Rectal smooth muscle tissue (tissue), 1 donor: ENCODE measurements around the gene SF3B3.
"Not testable (repeated sequence)": the region's sequence is repeated elsewhere in the genome, so short reads cannot be mapped to it uniquely, and the experiment has no call there.

ENCODE experiments used
- H3K27ac ChIP-seq: one replicate; pipeline ENCODE4 v1.7.0; 2013; ENCODE audit warnings: low read depth, low read length, inconsistent platforms
- H3K27me3 ChIP-seq: one replicate; pipeline ENCODE4 v1.7.0; 2013; ENCODE audit warnings: low read length; ENCODE audit not compliant: control insufficient read depth, insufficient read depth
- H3K36me3 ChIP-seq: one replicate; pipeline ENCODE4 v1.7.0; 2013; ENCODE audit warnings: low read length; ENCODE audit not compliant: control insufficient read depth, insufficient read depth
- H3K4me1 ChIP-seq: one replicate; pipeline ENCODE4 v1.7.0; 2013; ENCODE audit warnings: low read length; ENCODE audit not compliant: control insufficient read depth, insufficient read depth
- H3K4me3 ChIP-seq: one replicate; pipeline ENCODE4 v1.7.0; 2013; ENCODE audit warnings: low read length
- H3K9ac ChIP-seq: one replicate; pipeline ENCODE4 v1.7.0; 2013; ENCODE audit warnings: low read length

SF3B3 gene

GRCh38 chr16:70523076-70523742, 407 bp upstream of the SF3B3 start, which contains the start of gene COG4:
COG4 (minus strand) TSS chr16:70523554; CDS start chr16:70523543, 11 bp downstream.
- no peaks in the 10 kb centered on the region for H3K27me3 ChIP-seq
- peaks cover 14% of the 10 kb centered on the region for H3K4me1 ChIP-seq
- peak within 1 kb of the TSS; percentile 73 for H3K27ac ChIP-seq
- peak within 1 kb of the TSS; percentile 90 for H3K4me3 ChIP-seq
- peak within 1 kb of the TSS; percentile 81 for H3K9ac ChIP-seq
- peaks cover 3% of the 10 kb centered on the region for H3K36me3 ChIP-seq

- peak overlapping the region; percentile 90 for H3K4me3 ChIP-seq
- not testable (repeated sequence) for H3K36me3 ChIP-seq, H3K27me3 ChIP-seq
- peaks cover 14% of the 10 kb centered on the region for H3K4me1 ChIP-seq
- peak overlapping the region; percentile 81 for H3K9ac ChIP-seq
- H3K27ac ChIP-seq, result peak overlapping the region; percentile 73
These were observed 796 bp downstream of the SF3B3 start for GRCh38 chr16:70524399-70524825.

- Histone ChIP-seq H3K9ac (no peak overlapping the region), H3K4me3 (no peak overlapping the region), H3K36me3 (peaks cover 9% of the 10 kb centered on the region), H3K27ac (no peak overlapping the region), H3K27me3 (no peaks in the 10 kb centered on the region), H3K4me1 (peaks cover 14% of the 10 kb centered on the region)
These were observed 2.8 kb downstream of the SF3B3 start for GRCh38 chr16:70526403-70526802.

GRCh38 chr16:70527315-70527996, 3.8 kb downstream of the SF3B3 start:
- no peaks in the 10 kb centered on the region for H3K27me3 ChIP-seq
- H3K36me3 ChIP-seq, result peaks cover 16% of the 10 kb centered on the region
- peaks cover 11% of the 10 kb centered on the region for H3K4me1 ChIP-seq
- no peak overlapping the region for H3K27ac ChIP-seq
- no peak overlapping the region for H3K9ac ChIP-seq
- H3K4me3 ChIP-seq, result no peak overlapping the region

- H3K9ac ChIP-seq, result no peak overlapping the region
- peaks cover 24% of the 10 kb centered on the region for H3K36me3 ChIP-seq
- peaks cover 8% of the 10 kb centered on the region for H3K4me1 ChIP-seq
These were observed 5.6 kb downstream of the SF3B3 start for GRCh38 chr16:70529051-70529777.

GRCh38 chr16:70529954-70530353, 6.3 kb downstream of the SF3B3 start:
- not testable (repeated sequence) for H3K27me3 ChIP-seq, H3K4me1 ChIP-seq, H3K27ac ChIP-seq, H3K9ac ChIP-seq, H3K4me3 ChIP-seq
- peaks cover 25% of the 10 kb centered on the region for H3K36me3 ChIP-seq

More at GRCh38 chr16:70529051-70529777, 5.6 kb downstream of the SF3B3 start:
- no peak overlapping the region for H3K4me3 ChIP-seq
- H3K27ac ChIP-seq, result no peak overlapping the region
- no peaks in the 10 kb centered on the region for H3K27me3 ChIP-seq

- no peak overlapping the region for H3K27ac ChIP-seq
- peaks cover 38% of the 10 kb centered on the region for H3K36me3 ChIP-seq
- no peaks in the 10 kb centered on the region for H3K4me1 ChIP-seq
- no peak overlapping the region for H3K9ac ChIP-seq
- no peaks in the 10 kb centered on the region for H3K27me3 ChIP-seq
- no peak overlapping the region for H3K4me3 ChIP-seq
These were observed 11.4 kb downstream of the SF3B3 start for GRCh38 chr16:70534971-70535370.

GRCh38 chr16:70540994-70541393, 17.4 kb downstream of the SF3B3 start:
- Histone ChIP-seq H3K27me3 (no peaks in the 10 kb centered on the region), H3K27ac (no peak overlapping the region), H3K36me3 (peaks cover 49% of the 10 kb centered on the region), H3K4me1 (no peaks in the 10 kb centered on the region), H3K4me3 (no peak overlapping the region), H3K9ac (no peak overlapping the region)

- H3K36me3 ChIP-seq, result peaks cover 54% of the 10 kb centered on the region
These were observed 20.9 kb downstream of the SF3B3 start for GRCh38 chr16:70544548-70544947.

GRCh38 chr16:70548936-70549335, 25.3 kb downstream of the SF3B3 start:
- peaks cover 48% of the 10 kb centered on the region for H3K36me3 ChIP-seq

More at GRCh38 chr16:70544548-70544947, 20.9 kb downstream of the SF3B3 start:
- Histone ChIP-seq H3K27me3 (no peaks in the 10 kb centered on the region), H3K4me3 (no peak overlapping the region), H3K9ac (no peak overlapping the region), H3K4me1 (no peaks in the 10 kb centered on the region), H3K27ac (no peak overlapping the region)

GRCh38 chr16:70550082-70550481, 26.5 kb downstream of the SF3B3 start:
- Histone ChIP-seq H3K9ac (no peak overlapping the region), H3K36me3 (peaks cover 45% of the 10 kb centered on the region), H3K4me3 (no peak overlapping the region), H3K4me1 (no peaks in the 10 kb centered on the region), H3K27me3 (no peaks in the 10 kb centered on the region), H3K27ac (no peak overlapping the region)

More at GRCh38 chr16:70548936-70549335, 25.3 kb downstream of the SF3B3 start:
- Histone ChIP-seq H3K4me1 (no peaks in the 10 kb centered on the region), H3K9ac (no peak overlapping the region), H3K27me3 (no peaks in the 10 kb centered on the region), H3K27ac (no peak overlapping the region), H3K4me3 (no peak overlapping the region)

- peaks cover 48% of the 10 kb centered on the region for H3K36me3 ChIP-seq
- H3K27me3 ChIP-seq, result no peaks in the 10 kb centered on the region
- H3K9ac ChIP-seq, result no peak overlapping the region
- H3K27ac ChIP-seq, result no peak overlapping the region
- no peak overlapping the region for H3K4me3 ChIP-seq
- H3K4me1 ChIP-seq, result no peaks in the 10 kb centered on the region
These were observed 28.2 kb downstream of the SF3B3 start for GRCh38 chr16:70551788-70552187.
